Endothelial cell of umbilical vein (primary cell): ENCODE results near the gene IGHMBP2. TPM values are rescaled to one million over a fixed set of nuclear protein-coding genes. Genes with fewer than 3 reads are reported as not detected.

Experiments used
- BruUV-seq: library from RNA; stranded (reverse); fragments of 400-500 nt; replicated peaks from 2 replicates; lab custom pipeline; 2021; lab: Mats Ljungman, UMichigan
- CTCF ChIA-PET: fragments of 300-600, 350-600 bp; sonication (Branson Sonifier 250); formaldehyde crosslinking; loops from one replicate; lab custom pipeline; 2021; ENCODE audit warnings: antibody characterized with exemption, inconsistent platforms; lab: Charles Lee
- POLR2A ChIA-PET: fragments of 300-600, 350-600 bp; sonication (Branson Sonifier 250); formaldehyde crosslinking; loops from one replicate; lab custom pipeline; 2021; ENCODE audit warnings: antibody characterized with exemption, inconsistent platforms; lab: Charles Lee
- DNase-seq: peaks from one replicate; pipeline ENCODE4 v3.0.0-alpha.2; 2011; ENCODE audit warnings: low read depth, low spot score
- FAIRE-seq: peaks from 2 replicates; lab custom pipeline; 2011; peaks lifted over from hg19 to GRCh38; lab: Jason Lieb, UNC
- H2AFZ ChIP-seq: 2 replicates; pipeline ENCODE4 v1.6.0; 2012; ENCODE audit warnings: low read depth, low read length, control low read depth, inconsistent platforms
- H3K27ac ChIP-seq: 2 replicates; pipeline ENCODE4 v1.5.1; 2011; ENCODE audit warnings: low read depth, mild to moderate bottlenecking, control low read depth, low read length, moderate library complexity; ENCODE audit not compliant: insufficient read depth
- H3K27me3 ChIP-seq, 2 experiments: 2 replicates each; pipeline versions ENCODE4 v1.6.0 to v1.6.1; 2011; ENCODE audit warnings: low read length in 2 of 2, mixed read lengths in 1 of 2; ENCODE audit not compliant: control insufficient read depth in 2 of 2, insufficient read depth in 2 of 2
- H3K36me3 ChIP-seq, 2 experiments: 2 replicates in 1 of 2; 3 replicates in 1 of 2; pipeline ENCODE4 v1.5.1; 2011; ENCODE audit warnings: low read length in 2 of 2, mild to moderate bottlenecking in 1 of 2, moderate library complexity in 1 of 2; ENCODE audit not compliant: control insufficient read depth in 2 of 2, insufficient read depth in 2 of 2; ENCODE audit errors: extremely low read depth in 1 of 2
- H3K4me1 ChIP-seq: 3 replicates; pipeline ENCODE4 v1.5.1; 2011; ENCODE audit warnings: mild to moderate bottlenecking, low read length; ENCODE audit not compliant: control insufficient read depth, insufficient read depth; ENCODE audit errors: extremely low read depth
- H3K4me2 ChIP-seq: 2 replicates; pipeline ENCODE4 v1.6.1; 2011; ENCODE audit warnings: low read length, control low read depth, mixed read lengths; ENCODE audit not compliant: insufficient read depth
- H3K4me3 ChIP-seq, 3 experiments: fragments of 200-600 bp in 1 of 3; sonication (generic), shearing (Covaris generic) in 1 of 3; replicated peaks in 1 of 3; 2 replicates each; pipeline ENCODE4 v1.5.1; 2011 to 2016; ENCODE audit warnings: control low read depth in 3 of 3, low read length in 3 of 3, mild to moderate bottlenecking in 2 of 3, inconsistent platforms in 1 of 3, low read depth in 1 of 3, moderate library complexity in 1 of 3; ENCODE audit not compliant: insufficient read depth in 1 of 3
- H3K79me2 ChIP-seq: 2 replicates; pipeline ENCODE4 v1.6.0; 2012; ENCODE audit warnings: low read length, inconsistent platforms; ENCODE audit not compliant: control insufficient read depth, insufficient read depth
- H3K9ac ChIP-seq: replicated peaks from 2 replicates; pipeline ENCODE3; 2011; ENCODE audit warnings: low read length, control low read depth; ENCODE audit not compliant: insufficient read depth; ENCODE audit errors: extremely low read depth
- H3K9me1 ChIP-seq: replicated peaks from 3 replicates; pipeline ENCODE4 v1.6.0; 2011; ENCODE audit warnings: mild to moderate bottlenecking, low read length; ENCODE audit not compliant: control insufficient read depth, insufficient read depth; ENCODE audit errors: extremely low read depth
- H3K9me3 ChIP-seq: replicated peaks from 2 replicates; pipeline ENCODE4 v1.5.1; 2012; ENCODE audit warnings: low read length, inconsistent platforms; ENCODE audit not compliant: control insufficient read depth, insufficient read depth
- H4K20me1 ChIP-seq: replicated peaks from 2 replicates; pipeline ENCODE3; 2011; ENCODE audit warnings: mild to moderate bottlenecking, low read length; ENCODE audit not compliant: control insufficient read depth, insufficient read depth; ENCODE audit errors: extremely low read depth
- CTCF ChIP-seq, 2 donors: IDR thresholded peaks; 1 replicate in 1 of 2; 2 replicates in 1 of 2; pipeline ENCODE4 v1.5.1; 2011; ENCODE audit warnings: low read length in 2 of 2, mild to moderate bottlenecking in 2 of 2, moderate library complexity in 2 of 2, control low read depth in 1 of 2, inconsistent platforms in 1 of 2, low read depth in 1 of 2; ENCODE audit not compliant: insufficient read depth in 1 of 2; ENCODE audit errors: extremely low read depth in 1 of 2
- EZH2 ChIP-seq: IDR thresholded peaks from 2 replicates; pipeline ENCODE4 v1.6.1; 2012; ENCODE audit warnings: borderline replicate concordance, low read depth, mild to moderate bottlenecking, moderate library complexity, low read length, inconsistent platforms; ENCODE audit not compliant: severe bottlenecking
- FOS ChIP-seq: IDR thresholded peaks from 2 replicates; pipeline ENCODE4 v1.6.1; 2011; ENCODE audit warnings: mild to moderate bottlenecking, low read length, moderate library complexity, borderline replicate concordance; ENCODE audit not compliant: insufficient read depth
- GATA2 ChIP-seq: IDR thresholded peaks from 2 replicates; pipeline ENCODE4 v1.7.0; 2011; ENCODE audit warnings: low read depth, mild to moderate bottlenecking, moderate library complexity, mixed read lengths, low read length; ENCODE audit not compliant: insufficient read length, insufficient read depth
- JUN ChIP-seq: IDR thresholded peaks from 2 replicates; pipeline ENCODE4 v1.6.1; 2011; ENCODE audit warnings: borderline replicate concordance, low read depth; ENCODE audit not compliant: insufficient read length, insufficient read depth
- MYC ChIP-seq: IDR thresholded peaks from one replicate; pipeline ENCODE4 v1.6.1; 2011; ENCODE audit warnings: mild to moderate bottlenecking, low read depth, low read length
- POLR2A ChIP-seq: IDR thresholded peaks from 2 replicates; pipeline ENCODE4 v1.6.1; 2012; ENCODE audit warnings: low read depth, mild to moderate bottlenecking, control low read depth, low read length
- POLR2AphosphoS5 ChIP-seq: IDR thresholded peaks from 2 replicates; pipeline ENCODE4 v1.6.1; 2012; ENCODE audit warnings: low read depth, mild to moderate bottlenecking, control low read depth, low read length, moderate library complexity; ENCODE audit not compliant: insufficient read depth
- dilution Hi-C: fragments of 300-500 bp; cut with MboI; formaldehyde crosslinking; loops from one replicate; pipeline ENCODE4 v1.15.0; 2019; ENCODE audit warnings: low sequenced_read_pairs; ENCODE audit not compliant: extremely low pct_ligation_motif_present
- intact Hi-C: fragments of 100-400 bp; cut with micrococcal nuclease; formaldehyde crosslinking; loops from one replicate; pipeline ENCODE4 v1.10.0; 2022
- polyA plus RNA-seq, 4 experiments: library from polyadenylated mRNA; depleted of rRNA in 3 of 4; stranded (reverse) in 3 of 4; unstranded in 1 of 4; fragments of >200 nt; gene quantifications; 2 replicates each; pipeline versions ENCODE4 v1.2.1 to v1.2.3, GENCODE V29; 2011 to 2012; ENCODE audit warnings: missing spikeins in 1 of 4
- total RNA-seq: library from RNA; stranded (reverse); gene quantifications from 2 replicates; pipeline ENCODE4 v1.2.3, GENCODE V29; 2021
- TF ChIP-seq, protein P1 (sequence below): IDR thresholded peaks from 2 replicates; pipeline ENCODE4 v1.6.1; 2011; ENCODE audit not compliant: insufficient read depth, insufficient read length

IGHMBP2 gene
- total and polyA plus RNA-seq, 2 donors (not counting 3 experiments of a cell fraction or from before 2014, with no cell fraction given): 10.9 to 25.1 TPM

- intact Hi-C loops (no loop called here), dilution Hi-C loops (no loop called here)
- Histone ChIP-seq H3K9ac (no peak overlapping the region), H3K9me1 (no peaks in the 10 kb centered on the region), H3K36me3 (peaks cover 5 to 44% of the 10 kb centered on the region in 2 experiments), H3K27me3 (no peaks in the 10 kb centered on the region), H3K9me3 (no peaks in the 10 kb centered on the region), H3K79me2 (no peaks in the 10 kb centered on the region), H3K4me1 (no peaks in the 10 kb centered on the region), H3K4me2 (no peak overlapping the region), H3K27ac (no peak overlapping the region), H3K4me3 (no peak overlapping the region), H2AFZ (no peak overlapping the region), H4K20me1 (no peaks in the 10 kb centered on the region)
- TF ChIP-seq CTCF (IDR thresholded peaks at IDR 0.05; ENCODE audit: extremely low read depth in 1 of 2, insufficient read depth in 1 of 2, low read depth in 1 of 2, low read length in 2 of 2) (no peak), POLR2A (no peak)
- ChIA-PET POLR2A (no interaction called here), CTCF (no interaction called here)
- DNase-seq (no peak), FAIRE-seq (no peak)
- no TSS peak for BruUV-seq
Observed at GRCh38 chr11:68930991-68931855, 27.5 kb downstream of the IGHMBP2 start.

GRCh38 chr11:68931911-68932310 is 28.2 kb downstream of the IGHMBP2 start:
- Histone ChIP-seq H3K4me1 (no peaks in the 10 kb centered on the region), H3K4me3 (no peak overlapping the region), H3K9me1 (no peaks in the 10 kb centered on the region), H3K9ac (no peak overlapping the region), H3K27me3 (no peaks in the 10 kb centered on the region), H3K27ac (no peak overlapping the region), H3K36me3 (peaks cover 5 to 50% of the 10 kb centered on the region in 2 experiments), H4K20me1 (no peaks in the 10 kb centered on the region), H3K9me3 (no peaks in the 10 kb centered on the region), H2AFZ (no peak overlapping the region), H3K79me2 (no peaks in the 10 kb centered on the region), H3K4me2 (no peak overlapping the region)
- TF ChIP-seq GATA2 (no peak), MYC (no peak), POLR2AphosphoS5 (no peak), CTCF (IDR thresholded peaks at IDR 0.05; ENCODE audit: extremely low read depth in 1 of 2, insufficient read depth in 1 of 2, low read depth in 1 of 2, low read length in 2 of 2) (no peak), POLR2A (no peak), JUN (no peak), FOS (no peak), EZH2 (no peak)
- TF ChIP-seq, protein P1, sequence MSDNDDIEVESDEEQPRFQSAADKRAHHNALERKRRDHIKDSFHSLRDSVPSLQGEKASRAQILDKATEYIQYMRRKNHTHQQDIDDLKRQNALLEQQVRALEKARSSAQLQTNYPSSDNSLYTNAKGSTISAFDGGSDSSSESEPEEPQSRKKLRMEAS: no peak
- POLR2A ChIA-PET: no interaction called here
- intact Hi-C loops: no loop called here
- dilution Hi-C loops: no loop called here
- BruUV-seq: no TSS peak
- CTCF ChIA-PET: no interaction called here
- DNase-seq (no peak), FAIRE-seq (no peak)
